Cardiac fibroblast (primary cell): ENCODE measurements around the gene HBA2.
"Not testable (repeated sequence)": the region's sequence is repeated elsewhere in the genome, so short reads cannot be mapped to it uniquely, and the experiment has no call there.

Experiments
- DNase-seq, 2 donors: peaks; one replicate each; pipeline versions ENCODE4 v3.0.0 to v3.0.0-alpha.2; 2010; ENCODE audit warnings: low read depth in 2 of 2
- H3K4me3 ChIP-seq, 2 donors: replicated peaks in 1 of 2; 1 replicate in 1 of 2; 2 replicates in 1 of 2; pipeline ENCODE4 v1.5.1; 2011; ENCODE audit warnings: low read depth in 2 of 2, low read length in 2 of 2, mild to moderate bottlenecking in 2 of 2, moderate library complexity in 1 of 2
- TF ChIP-seq, protein P1 (sequence below): IDR thresholded peaks from one replicate; pipeline ENCODE4 v1.5.1; 2011; ENCODE audit warnings: low read depth, mild to moderate bottlenecking, low read length, inconsistent platforms

Gene HBA2

DNA sequence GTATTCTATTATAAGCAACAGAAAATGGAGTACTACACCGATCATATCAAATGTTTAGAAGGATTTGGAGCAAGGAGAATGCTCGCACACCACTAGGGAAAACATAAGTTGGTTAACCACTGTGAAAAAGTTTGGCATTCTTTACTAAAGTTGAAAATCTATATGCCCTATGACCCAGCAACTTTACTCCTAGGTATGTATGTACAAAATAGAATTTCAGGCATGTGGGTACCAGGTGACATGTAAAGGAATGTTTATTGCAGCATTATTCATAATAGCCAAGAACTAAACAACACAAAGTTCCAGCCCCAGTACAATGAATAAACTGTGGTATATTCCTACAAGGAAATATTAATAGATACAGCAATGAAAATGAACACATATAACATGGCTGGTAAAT lies 26.0 kb upstream of the HBA2 start:
- no peak for DNase-seq
- H3K4me3 ChIP-seq = no peak overlapping the region
- TF ChIP-seq, protein P1, sequence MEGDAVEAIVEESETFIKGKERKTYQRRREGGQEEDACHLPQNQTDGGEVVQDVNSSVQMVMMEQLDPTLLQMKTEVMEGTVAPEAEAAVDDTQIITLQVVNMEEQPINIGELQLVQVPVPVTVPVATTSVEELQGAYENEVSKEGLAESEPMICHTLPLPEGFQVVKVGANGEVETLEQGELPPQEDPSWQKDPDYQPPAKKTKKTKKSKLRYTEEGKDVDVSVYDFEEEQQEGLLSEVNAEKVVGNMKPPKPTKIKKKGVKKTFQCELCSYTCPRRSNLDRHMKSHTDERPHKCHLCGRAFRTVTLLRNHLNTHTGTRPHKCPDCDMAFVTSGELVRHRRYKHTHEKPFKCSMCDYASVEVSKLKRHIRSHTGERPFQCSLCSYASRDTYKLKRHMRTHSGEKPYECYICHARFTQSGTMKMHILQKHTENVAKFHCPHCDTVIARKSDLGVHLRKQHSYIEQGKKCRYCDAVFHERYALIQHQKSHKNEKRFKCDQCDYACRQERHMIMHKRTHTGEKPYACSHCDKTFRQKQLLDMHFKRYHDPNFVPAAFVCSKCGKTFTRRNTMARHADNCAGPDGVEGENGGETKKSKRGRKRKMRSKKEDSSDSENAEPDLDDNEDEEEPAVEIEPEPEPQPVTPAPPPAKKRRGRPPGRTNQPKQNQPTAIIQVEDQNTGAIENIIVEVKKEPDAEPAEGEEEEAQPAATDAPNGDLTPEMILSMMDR = no peak

DNA sequence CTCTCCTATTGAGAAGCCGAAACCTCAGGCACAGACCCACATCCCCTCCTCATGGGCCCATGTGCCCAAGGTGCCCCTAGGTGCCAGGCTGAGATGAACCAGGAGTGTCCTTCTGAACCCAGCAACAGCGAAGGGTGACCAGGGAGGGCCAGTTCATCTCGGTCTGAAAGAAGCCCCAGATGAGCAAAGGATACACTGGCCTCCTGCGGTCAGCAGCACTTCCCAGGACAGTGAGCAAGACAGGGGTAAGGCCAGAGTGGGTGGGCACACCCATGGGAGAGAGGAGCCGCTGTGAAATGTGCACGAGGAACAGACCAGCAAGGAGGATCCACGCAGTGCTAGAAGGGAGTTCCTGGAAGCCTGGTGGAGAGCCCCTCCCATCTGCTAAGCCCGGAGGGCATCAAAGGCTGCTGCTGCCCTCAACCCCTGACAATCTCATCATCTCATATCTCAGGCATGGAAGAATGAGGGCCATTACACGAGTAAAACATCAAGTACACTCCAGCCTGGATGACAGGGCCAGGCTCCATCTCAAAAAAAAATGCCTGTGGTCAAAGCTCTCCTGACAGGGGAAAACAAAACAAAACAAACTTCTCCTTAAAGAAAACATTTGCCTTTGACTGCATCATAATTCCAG lies 23.5 kb upstream of the HBA2 start:
- no peak overlapping the region for H3K4me3 ChIP-seq
- TF ChIP-seq, protein P1 = no peak
- DNase-seq = peak in 1 of 2 donors; percentile 38

DNA sequence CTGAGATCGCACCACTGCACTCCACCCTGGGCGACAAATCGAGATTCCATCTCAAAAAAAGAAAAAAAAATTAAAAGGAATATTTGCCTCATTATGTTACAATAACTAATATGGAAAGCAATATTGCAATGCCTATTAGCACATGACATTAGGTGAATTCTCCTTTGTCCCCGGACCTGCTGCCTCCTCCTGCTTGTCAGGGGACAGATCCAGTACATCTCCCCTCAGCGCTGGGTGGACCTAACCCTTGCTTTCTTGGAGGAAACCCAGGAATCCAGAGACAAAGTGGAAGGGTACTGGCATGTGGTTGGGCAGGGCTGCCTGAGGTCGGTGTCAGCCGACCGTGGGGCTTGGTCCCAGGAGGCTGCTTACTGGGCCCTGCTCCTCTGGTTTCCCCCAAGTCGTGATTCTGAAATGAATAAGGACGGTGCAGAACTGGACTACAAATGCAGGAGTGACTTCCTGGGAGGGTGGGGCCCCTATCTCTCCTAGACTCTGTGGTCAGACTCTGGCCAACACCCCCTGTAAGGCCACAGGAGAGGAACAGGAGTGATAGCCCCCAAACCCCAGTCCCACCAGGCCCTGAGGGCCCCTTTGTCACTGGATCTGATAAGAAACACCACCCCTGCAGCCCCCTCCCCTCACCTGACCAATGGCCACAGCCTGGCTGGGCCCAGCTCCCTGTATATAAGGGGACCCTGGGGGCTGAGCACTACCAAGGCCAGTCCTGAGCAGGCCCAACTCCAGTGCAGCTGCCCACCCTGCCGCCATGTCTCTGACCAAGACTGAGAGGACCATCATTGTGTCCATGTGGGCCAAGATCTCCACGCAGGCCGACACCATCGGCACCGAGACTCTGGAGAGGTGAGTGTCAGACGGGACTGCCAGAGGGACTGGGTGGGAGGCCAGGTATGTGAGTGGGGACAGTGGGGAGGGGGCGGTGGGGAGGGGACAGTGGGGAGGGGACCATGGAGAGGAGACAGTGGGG lies 20.2 kb upstream of the HBA2 start, which contains the start of gene HBZ:
Gene HBZ, plus strand, starts transcription at position 504 of the 988 bp plus-strand sequence. Its CDS starts 266 bp downstream, at position 770.
- TF ChIP-seq, protein P1 = no peak
- H3K4me3 ChIP-seq = no peak within 1 kb of the TSS
- no peak for DNase-seq

DNA sequence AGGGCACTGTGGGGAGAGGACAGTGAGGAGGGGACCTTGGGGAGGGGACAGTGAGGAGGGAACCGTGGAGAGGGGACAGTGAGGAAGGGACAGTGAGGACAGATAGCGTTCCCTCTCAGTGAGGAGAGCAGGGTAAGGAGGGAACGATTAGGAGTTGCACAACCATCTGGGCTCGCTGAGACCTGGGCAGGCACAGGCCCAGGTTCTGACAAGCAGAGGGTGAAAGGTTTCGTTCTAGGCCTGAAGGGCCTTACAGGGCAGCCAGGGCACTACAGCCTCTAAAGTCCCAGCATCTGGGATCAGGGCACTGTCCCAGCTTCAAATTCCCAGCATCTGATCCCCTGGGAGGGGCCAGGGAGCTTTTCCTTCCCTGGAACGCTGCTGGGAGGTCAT lies 19.6 kb upstream of the HBA2 start:
- not testable (repeated sequence) for H3K4me3 ChIP-seq, DNase-seq

DNA sequence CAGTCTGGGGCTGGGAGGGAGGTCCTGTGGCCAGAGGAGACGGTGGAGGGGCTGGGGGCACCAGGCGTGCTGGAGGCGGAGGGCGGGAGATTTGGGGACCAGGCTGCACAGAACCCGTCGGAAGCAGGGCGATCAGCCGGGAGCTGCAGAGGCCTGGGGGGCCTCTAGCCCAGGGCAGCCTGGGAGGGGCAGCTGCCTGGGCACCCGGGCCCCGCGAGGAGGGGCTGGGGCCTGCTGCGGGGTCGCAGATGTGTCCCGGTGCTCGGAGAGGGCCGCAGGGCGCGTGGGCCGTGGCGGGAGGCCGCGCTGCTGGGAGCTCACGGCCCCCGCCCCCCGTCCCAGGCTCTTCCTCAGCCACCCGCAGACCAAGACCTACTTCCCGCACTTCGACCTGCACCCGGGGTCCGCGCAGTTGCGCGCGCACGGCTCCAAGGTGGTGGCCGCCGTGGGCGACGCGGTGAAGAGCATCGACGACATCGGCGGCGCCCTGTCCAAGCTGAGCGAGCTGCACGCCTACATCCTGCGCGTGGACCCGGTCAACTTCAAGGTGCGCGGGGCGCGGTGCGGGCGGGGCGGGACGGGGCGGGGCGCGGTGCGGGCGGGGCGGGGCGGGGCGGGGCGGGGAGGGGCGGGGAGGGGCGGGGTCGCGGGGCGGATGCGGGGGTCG lies 19.0 kb upstream of the HBA2 start:
- DNase-seq, H3K4me3 ChIP-seq: not testable (repeated sequence)

DNA sequence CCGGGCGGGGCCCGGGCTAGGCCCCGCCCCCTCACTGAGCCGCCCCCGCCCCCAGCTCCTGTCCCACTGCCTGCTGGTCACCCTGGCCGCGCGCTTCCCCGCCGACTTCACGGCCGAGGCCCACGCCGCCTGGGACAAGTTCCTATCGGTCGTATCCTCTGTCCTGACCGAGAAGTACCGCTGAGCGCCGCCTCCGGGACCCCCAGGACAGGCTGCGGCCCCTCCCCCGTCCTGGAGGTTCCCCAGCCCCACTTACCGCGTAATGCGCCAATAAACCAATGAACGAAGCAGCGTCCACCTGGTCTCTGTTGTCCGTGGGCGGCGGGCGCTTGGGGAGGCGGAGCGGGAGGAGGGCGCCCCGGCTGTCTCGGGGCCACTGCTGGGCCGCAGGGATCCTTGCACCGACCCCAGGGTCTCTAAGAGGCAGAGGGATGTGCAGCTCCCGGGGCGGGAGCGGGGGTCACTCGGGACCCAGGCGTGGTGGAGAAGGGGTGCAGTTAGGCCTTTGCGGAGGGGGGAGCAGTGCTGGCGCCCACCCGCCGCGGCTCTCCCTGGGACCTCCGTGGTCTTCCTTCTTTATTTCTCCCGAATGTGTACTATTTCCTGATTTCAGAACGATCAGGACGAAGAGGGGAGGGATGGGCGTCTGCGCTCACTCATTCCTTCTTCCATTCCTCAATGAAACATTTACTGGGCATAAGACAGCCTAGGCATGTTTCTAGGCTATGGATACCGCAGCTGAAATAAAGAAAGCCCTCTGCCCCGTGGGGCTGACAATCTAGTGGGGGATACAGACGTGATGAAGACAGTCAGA lies 18.3 kb upstream of the HBA2 start:
- no peak for DNase-seq
- H3K4me3 ChIP-seq = peak overlapping the region; percentile 44 to 52
- TF ChIP-seq, protein P1 = no peak

DNA sequence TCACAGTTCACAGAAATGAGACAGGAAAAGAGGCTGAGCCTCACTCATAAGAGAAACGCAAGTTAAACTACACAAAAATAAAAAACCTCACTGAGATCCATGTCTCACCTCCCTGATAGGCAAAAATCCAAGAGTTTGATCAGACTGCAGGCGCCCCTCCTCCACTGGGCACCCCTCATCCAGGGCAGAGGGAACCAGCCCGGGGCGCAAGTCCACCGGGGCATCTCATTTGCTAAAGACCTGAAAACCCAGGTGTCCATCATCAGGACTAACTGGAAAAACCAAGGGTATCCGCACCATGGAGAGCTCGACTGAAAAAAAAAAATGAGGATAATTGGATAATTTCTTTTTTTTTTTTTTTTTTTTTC lies 17.7 kb upstream of the HBA2 start:
- no peak overlapping the region for H3K4me3 ChIP-seq
- no peak for DNase-seq
- TF ChIP-seq, protein P1 = no peak
